Hepatocyte (in vitro differentiated cells): ENCODE measurements around the gene NCAPG2. TPM values are rescaled to one million over a fixed set of nuclear protein-coding genes. Genes with fewer than 3 reads are reported as not detected.
"Not testable (repeated sequence)": the region's sequence is repeated elsewhere in the genome, so short reads cannot be mapped to it uniquely, and the experiment has no call there.

ENCODE experiments used
- DNase-seq: peaks from one replicate; pipeline ENCODE4 v3.0.0-alpha.2; 2016; ENCODE audit warnings: low spot score
- H2AFZ ChIP-seq: fragments of 200-600 bp; sonication (generic); 2 replicates; pipeline ENCODE4 v1.6.0; 2016; ENCODE audit warnings: antibody characterized with exemption, mild to moderate bottlenecking
- H3K27ac ChIP-seq: fragments of 200-600 bp; sonication (generic); 2 replicates; pipeline ENCODE4 v1.5.1; 2016; ENCODE audit warnings: mild to moderate bottlenecking
- H3K27me3 ChIP-seq: fragments of 200-600 bp; sonication (generic); 2 replicates; pipeline ENCODE4 v1.6.1; 2016
- H3K36me3 ChIP-seq: fragments of 200-600 bp; sonication (generic); replicated peaks from 2 replicates; pipeline ENCODE4 v1.5.1; 2016; ENCODE audit warnings: low read depth; ENCODE audit not compliant: insufficient read depth
- H3K4me1 ChIP-seq: fragments of 200-600 bp; sonication (generic); 2 replicates; pipeline ENCODE4 v1.5.1; 2016; ENCODE audit warnings: mild to moderate bottlenecking, moderate library complexity; ENCODE audit not compliant: insufficient read depth
- H3K4me2 ChIP-seq: fragments of 200-600 bp; sonication (generic); 2 replicates; pipeline ENCODE4 v1.6.0; 2016
- H3K4me3 ChIP-seq: fragments of 200-600 bp; sonication (generic); 2 replicates; pipeline ENCODE4 v1.5.1; 2016; ENCODE audit warnings: mild to moderate bottlenecking
- H3K79me2 ChIP-seq: fragments of 200-600 bp; sonication (generic); 2 replicates; pipeline ENCODE4 v1.6.0; 2017; ENCODE audit warnings: mild to moderate bottlenecking
- H3K9me2 ChIP-seq: fragments of 200-600 bp; sonication (generic); replicated peaks from 2 replicates; pipeline ENCODE4 v1.6.0; 2017; ENCODE audit warnings: mild to moderate bottlenecking; ENCODE audit not compliant: insufficient read depth
- H3K9me3 ChIP-seq: fragments of 200-600 bp; sonication (generic); 2 replicates; pipeline ENCODE4 v1.5.1; 2016; ENCODE audit warnings: low read depth, mild to moderate bottlenecking
- H4K20me1 ChIP-seq: fragments of 200-600 bp; sonication (generic); 2 replicates; pipeline ENCODE4 v1.6.0; 2016; ENCODE audit warnings: mild to moderate bottlenecking; ENCODE audit not compliant: insufficient read depth, poor library complexity, severe bottlenecking
- EZH2 ChIP-seq: fragments of 200-600 bp; sonication (generic); IDR thresholded peaks from 2 replicates; pipeline ENCODE4 v1.6.1; 2016; ENCODE audit warnings: antibody characterized with exemption, mild to moderate bottlenecking, borderline replicate concordance
- EZH2phosphoT487 ChIP-seq: fragments of 200-600 bp; sonication (generic); IDR thresholded peaks from one replicate; pipeline ENCODE4 v1.6.1; 2018; ENCODE audit warnings: antibody characterized with exemption, mild to moderate bottlenecking, low read depth, moderate library complexity; ENCODE audit not compliant: unreplicated experiment, severe bottlenecking
- WGBS: methylation state at CpG from one replicate; pipeline ENCODE4 v1.1.6; 2016; ENCODE audit warnings: low lambda C conversion rate; ENCODE audit errors: missing lambda C conversion rate; 5-methylcytosine and 5-hydroxymethylcytosine counted together
- polyA plus RNA-seq: library from polyadenylated mRNA; unstranded; fragments of >200 nt; fragmentation: Nextera tagmentation; extraction: Ambion mirVana; gene quantifications from 2 replicates; pipeline ENCODE4 v1.2.1, GENCODE V29; 2016
- total RNA-seq: library from RNA; depleted of rRNA; stranded (reverse); fragments of >200 nt; gene quantifications from 2 replicates; pipeline ENCODE4 v1.2.3, GENCODE V29; 2014
- TF ChIP-seq, protein P1 (sequence below): fragments of 200-600 bp; sonication (generic); IDR thresholded peaks from 2 replicates; pipeline ENCODE4 v1.5.1; 2016; ENCODE audit warnings: antibody characterized with exemption, mild to moderate bottlenecking; ENCODE audit not compliant: poor library complexity

The NCAPG2 gene
- total and polyA plus RNA-seq, 2 experiments from 2014 or later: 6.2 to 9.5 TPM

DNA sequence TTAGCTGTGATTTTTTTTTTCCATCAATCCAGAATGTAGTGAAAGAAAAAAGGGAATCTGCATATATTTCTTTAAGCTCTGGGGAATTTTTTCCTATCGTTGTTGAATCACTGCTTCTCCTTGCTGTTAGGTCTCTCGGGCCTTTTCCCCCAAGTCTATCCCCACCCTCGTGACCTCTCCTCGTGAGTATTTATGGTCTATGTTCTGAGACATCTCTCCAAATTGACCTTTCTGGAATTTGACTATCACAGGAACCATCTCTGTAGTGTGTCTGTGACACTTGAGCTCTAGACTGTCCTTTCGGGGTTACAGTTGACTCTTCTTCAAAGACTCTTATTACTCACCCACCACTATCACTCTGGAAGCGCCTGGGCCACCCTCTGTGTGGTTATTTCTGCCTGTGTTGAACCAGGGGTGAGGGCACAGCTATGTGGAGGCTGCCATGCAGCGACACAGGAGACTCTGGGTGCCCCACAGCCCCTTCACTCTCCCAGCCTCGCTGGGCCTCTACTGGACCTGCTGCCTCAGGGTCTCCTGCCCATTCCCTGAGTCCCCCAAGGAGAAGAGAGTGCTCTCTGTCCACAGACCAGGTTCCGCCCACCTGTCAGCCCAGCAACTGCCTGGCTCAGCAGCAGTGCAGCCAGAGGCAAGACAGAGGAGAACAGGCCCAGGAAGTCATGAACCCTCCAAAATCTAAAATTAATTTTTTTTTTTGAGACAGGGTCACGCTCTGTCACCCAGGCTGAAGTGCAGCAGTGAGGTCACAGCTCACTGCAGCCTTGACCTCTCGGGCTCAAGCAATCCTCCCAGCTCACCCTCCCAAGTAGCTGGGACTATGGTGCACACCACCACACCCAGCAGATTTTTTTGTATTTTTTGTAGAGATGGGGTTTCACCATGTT is 71.3 kb downstream of the NCAPG2 start:
- H2AFZ ChIP-seq: no peak overlapping the region
- H3K9me2 ChIP-seq: no peaks in the 10 kb centered on the region
- 97% methylated on average over 11 of the region's 11 CpGs for WGBS
- no peak overlapping the region for H3K4me3 ChIP-seq
- no peaks in the 10 kb centered on the region for H3K79me2 ChIP-seq
- H3K27me3 ChIP-seq: no peaks in the 10 kb centered on the region
- no peak overlapping the region for H3K4me2 ChIP-seq
- H3K9me3 ChIP-seq: no peaks in the 10 kb centered on the region
- no peaks in the 10 kb centered on the region for H3K36me3 ChIP-seq
- no peak for DNase-seq
- H3K4me1 ChIP-seq: no peaks in the 10 kb centered on the region
- H3K27ac ChIP-seq: no peak overlapping the region
- H4K20me1 ChIP-seq: no peaks in the 10 kb centered on the region
- TF ChIP-seq EZH2phosphoT487 (no peak), EZH2 (no peak)
- TF ChIP-seq, protein P1, sequence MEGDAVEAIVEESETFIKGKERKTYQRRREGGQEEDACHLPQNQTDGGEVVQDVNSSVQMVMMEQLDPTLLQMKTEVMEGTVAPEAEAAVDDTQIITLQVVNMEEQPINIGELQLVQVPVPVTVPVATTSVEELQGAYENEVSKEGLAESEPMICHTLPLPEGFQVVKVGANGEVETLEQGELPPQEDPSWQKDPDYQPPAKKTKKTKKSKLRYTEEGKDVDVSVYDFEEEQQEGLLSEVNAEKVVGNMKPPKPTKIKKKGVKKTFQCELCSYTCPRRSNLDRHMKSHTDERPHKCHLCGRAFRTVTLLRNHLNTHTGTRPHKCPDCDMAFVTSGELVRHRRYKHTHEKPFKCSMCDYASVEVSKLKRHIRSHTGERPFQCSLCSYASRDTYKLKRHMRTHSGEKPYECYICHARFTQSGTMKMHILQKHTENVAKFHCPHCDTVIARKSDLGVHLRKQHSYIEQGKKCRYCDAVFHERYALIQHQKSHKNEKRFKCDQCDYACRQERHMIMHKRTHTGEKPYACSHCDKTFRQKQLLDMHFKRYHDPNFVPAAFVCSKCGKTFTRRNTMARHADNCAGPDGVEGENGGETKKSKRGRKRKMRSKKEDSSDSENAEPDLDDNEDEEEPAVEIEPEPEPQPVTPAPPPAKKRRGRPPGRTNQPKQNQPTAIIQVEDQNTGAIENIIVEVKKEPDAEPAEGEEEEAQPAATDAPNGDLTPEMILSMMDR: no peak

DNA sequence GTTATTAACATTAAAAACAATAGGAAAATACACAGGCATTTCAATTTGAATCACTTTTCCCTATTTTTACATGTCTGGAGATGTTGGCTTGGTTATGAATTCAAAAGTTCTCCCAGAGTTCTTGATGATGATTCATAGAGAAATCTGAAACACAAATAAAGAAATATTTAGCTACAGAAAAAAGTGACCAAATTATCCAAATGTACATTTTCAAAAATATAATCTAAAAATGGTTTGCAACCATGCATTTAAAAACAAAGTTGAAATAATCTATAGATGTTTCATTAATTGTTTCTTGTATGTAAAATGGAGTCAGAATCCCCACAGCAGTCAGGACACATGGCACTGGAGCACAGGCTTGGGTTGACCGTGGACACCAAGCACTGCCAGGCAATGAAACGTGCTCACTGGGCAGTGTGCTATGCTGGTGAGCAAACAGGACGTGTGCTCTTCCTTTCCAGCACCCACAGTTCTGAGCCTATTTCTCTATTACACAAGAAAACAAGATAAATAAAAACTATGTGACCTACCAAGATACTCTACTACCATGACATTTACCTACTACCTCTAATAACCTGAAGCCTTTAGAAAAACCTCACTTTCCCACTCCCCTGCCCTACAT is 72.9 kb downstream of the NCAPG2 start:
- Histone ChIP-seq H3K27me3 (no peaks in the 10 kb centered on the region), H3K27ac (no peak overlapping the region), H3K79me2 (no peaks in the 10 kb centered on the region)

DNA sequence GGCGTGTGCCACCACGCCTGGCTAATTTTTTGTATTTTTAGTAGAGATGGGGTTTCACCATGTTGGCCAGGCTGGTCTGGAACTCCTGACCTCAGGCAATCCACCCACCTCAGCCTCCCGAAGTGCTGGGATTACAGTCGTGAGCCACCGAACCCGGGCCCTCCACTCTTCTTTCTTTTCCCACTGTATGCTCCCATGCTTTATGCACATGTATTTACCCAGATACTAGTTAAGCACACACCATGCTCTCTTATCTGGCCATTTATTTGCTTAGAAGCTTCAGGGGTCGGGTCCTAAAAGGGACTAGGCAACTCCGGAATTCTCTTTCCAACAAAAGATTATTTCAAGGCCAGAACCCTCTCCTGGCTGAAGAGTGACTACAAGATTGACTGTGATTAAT is 78.3 kb downstream of the NCAPG2 start:
- H3K4me3 ChIP-seq, H3K9me3 ChIP-seq, H3K4me2 ChIP-seq, H3K27ac ChIP-seq, H4K20me1 ChIP-seq, H3K9me2 ChIP-seq, H3K27me3 ChIP-seq, H3K36me3 ChIP-seq, H3K4me1 ChIP-seq, H2AFZ ChIP-seq, DNase-seq, H3K79me2 ChIP-seq: not testable (repeated sequence)
- WGBS: 71% methylated on average over 8 of the region's 8 CpGs

More for the DNA sequence above, 72.9 kb downstream of the NCAPG2 start:
- H2AFZ ChIP-seq: no peak overlapping the region
- H3K4me2 ChIP-seq: no peak overlapping the region
- no peak for TF ChIP-seq EZH2phosphoT487
- TF ChIP-seq, protein P1: no peak
- TF ChIP-seq EZH2: no peak
- H4K20me1 ChIP-seq: no peaks in the 10 kb centered on the region
- H3K4me1 ChIP-seq: no peaks in the 10 kb centered on the region
- no peaks in the 10 kb centered on the region for H3K36me3 ChIP-seq
- 95% methylated on average over 3 of the region's 3 CpGs for WGBS
- no peak for DNase-seq
- H3K4me3 ChIP-seq: no peak overlapping the region
- H3K9me3 ChIP-seq: no peaks in the 10 kb centered on the region
- H3K9me2 ChIP-seq: no peaks in the 10 kb centered on the region

DNA sequence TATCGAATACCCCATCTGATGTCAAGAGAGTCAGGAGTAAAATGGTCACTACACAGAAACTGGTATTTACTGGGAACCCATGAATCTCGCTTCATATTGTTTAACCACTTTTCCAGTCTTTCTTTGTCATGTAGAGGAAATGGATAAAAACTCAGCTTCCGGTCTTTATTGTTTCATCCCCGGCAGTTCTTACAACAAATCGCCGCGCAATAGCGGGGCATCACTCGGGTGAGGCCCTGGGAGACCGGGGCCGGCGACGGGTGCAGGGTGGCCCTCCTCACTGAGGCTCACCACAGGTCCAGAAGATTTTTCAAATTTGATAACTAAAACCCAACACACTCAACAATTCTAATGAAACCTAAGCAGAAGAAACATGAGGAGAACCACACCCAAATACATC is 81.4 kb downstream of the NCAPG2 start:
- Histone ChIP-seq H3K27me3 (no peaks in the 10 kb centered on the region), H4K20me1 (no peaks in the 10 kb centered on the region), H3K36me3 (no peaks in the 10 kb centered on the region), H3K9me2 (no peaks in the 10 kb centered on the region), H3K4me3 (no peak overlapping the region), H2AFZ (no peak overlapping the region), H3K4me2 (no peak overlapping the region), H3K9me3 (no peaks in the 10 kb centered on the region), H3K4me1 (no peaks in the 10 kb centered on the region), H3K79me2 (no peaks in the 10 kb centered on the region), H3K27ac (no peak overlapping the region)
- no peak for TF ChIP-seq EZH2phosphoT487
- WGBS: 94% methylated on average over 13 of the region's 13 CpGs
- no peak for DNase-seq
